ENCODE results near the gene C9orf72. TPM values are rescaled to one million over a fixed set of nuclear protein-coding genes. Genes with fewer than 3 reads are reported as not detected.
A peak's percentile ranks its signal among the peaks of the same experiment; 100 is the strongest.
"Not testable (repeated sequence)": the region's sequence is repeated elsewhere in the genome, so short reads cannot be mapped to it uniquely, and the experiment has no call there.

The C9orf72 gene, protein sequence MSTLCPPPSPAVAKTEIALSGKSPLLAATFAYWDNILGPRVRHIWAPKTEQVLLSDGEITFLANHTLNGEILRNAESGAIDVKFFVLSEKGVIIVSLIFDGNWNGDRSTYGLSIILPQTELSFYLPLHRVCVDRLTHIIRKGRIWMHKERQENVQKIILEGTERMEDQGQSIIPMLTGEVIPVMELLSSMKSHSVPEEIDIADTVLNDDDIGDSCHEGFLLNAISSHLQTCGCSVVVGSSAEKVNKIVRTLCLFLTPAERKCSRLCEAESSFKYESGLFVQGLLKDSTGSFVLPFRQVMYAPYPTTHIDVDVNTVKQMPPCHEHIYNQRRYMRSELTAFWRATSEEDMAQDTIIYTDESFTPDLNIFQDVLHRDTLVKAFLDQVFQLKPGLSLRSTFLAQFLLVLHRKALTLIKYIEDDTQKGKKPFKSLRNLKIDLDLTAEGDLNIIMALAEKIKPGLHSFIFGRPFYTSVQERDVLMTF
- 32.9 and 34.0 TPM in 2 replicates for total RNA-seq
- long read RNA-seq, transcript C9orf72-203 (11 exons, 3,200 nt): major isoform, 28 of 83 reads
- long read RNA-seq, partial matches to known transcripts: 40 of 83 reads
- long read RNA-seq, other reads (novel, unspliced or antisense): 12 of 83 reads

DNA sequence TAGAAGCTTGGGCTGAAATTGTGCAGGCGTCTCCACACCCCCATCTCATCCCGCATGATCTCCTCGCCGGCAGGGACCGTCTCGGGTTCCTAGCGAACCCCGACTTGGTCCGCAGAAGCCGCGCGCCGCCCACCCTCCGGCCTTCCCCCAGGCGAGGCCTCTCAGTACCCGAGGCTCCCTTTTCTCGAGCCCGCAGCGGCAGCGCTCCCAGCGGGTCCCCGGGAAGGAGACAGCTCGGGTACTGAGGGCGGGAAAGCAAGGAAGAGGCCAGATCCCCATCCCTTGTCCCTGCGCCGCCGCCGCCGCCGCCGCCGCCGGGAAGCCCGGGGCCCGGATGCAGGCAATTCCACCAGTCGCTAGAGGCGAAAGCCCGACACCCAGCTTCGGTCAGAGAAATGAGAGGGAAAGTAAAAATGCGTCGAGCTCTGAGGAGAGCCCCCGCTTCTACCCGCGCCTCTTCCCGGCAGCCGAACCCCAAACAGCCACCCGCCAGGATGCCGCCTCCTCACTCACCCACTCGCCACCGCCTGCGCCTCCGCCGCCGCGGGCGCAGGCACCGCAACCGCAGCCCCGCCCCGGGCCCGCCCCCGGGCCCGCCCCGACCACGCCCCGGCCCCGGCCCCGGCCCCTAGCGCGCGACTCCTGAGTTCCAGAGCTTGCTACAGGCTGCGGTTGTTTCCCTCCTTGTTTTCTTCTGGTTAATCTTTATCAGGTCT lies at the start of gene C9orf72:
C9orf72 (minus strand) TSS at position 564 of the 716 bp plus-strand sequence. CDS start 6,361 bp downstream, outside the sequence.
- peaks cover 5% of the 10 kb centered on the region for H3K36me3 Mint-ChIP-seq (ENCODE audit: low read depth)
- H3K4me1 Mint-ChIP-seq: peaks cover 41% of the 10 kb centered on the region
- H3K9me3 Mint-ChIP-seq: peaks cover under 1% of the 10 kb centered on the region
- TF ChIP-seq, protein P1, sequence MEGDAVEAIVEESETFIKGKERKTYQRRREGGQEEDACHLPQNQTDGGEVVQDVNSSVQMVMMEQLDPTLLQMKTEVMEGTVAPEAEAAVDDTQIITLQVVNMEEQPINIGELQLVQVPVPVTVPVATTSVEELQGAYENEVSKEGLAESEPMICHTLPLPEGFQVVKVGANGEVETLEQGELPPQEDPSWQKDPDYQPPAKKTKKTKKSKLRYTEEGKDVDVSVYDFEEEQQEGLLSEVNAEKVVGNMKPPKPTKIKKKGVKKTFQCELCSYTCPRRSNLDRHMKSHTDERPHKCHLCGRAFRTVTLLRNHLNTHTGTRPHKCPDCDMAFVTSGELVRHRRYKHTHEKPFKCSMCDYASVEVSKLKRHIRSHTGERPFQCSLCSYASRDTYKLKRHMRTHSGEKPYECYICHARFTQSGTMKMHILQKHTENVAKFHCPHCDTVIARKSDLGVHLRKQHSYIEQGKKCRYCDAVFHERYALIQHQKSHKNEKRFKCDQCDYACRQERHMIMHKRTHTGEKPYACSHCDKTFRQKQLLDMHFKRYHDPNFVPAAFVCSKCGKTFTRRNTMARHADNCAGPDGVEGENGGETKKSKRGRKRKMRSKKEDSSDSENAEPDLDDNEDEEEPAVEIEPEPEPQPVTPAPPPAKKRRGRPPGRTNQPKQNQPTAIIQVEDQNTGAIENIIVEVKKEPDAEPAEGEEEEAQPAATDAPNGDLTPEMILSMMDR (conservative IDR thresholded peaks at IDR 0.05): peak; percentile 14
- H3K27me3 Mint-ChIP-seq (ENCODE audit: low read depth): no peaks in the 10 kb centered on the region
- peak within 1 kb of the TSS; percentile 99 for H3K4me3 Mint-ChIP-seq
- DNase-seq (ENCODE audit: low read depth, low spot score): peak; percentile 66
- H3K27ac Mint-ChIP-seq (ENCODE audit: unreplicated experiment): peak within 1 kb of the TSS; percentile 100

DNA sequence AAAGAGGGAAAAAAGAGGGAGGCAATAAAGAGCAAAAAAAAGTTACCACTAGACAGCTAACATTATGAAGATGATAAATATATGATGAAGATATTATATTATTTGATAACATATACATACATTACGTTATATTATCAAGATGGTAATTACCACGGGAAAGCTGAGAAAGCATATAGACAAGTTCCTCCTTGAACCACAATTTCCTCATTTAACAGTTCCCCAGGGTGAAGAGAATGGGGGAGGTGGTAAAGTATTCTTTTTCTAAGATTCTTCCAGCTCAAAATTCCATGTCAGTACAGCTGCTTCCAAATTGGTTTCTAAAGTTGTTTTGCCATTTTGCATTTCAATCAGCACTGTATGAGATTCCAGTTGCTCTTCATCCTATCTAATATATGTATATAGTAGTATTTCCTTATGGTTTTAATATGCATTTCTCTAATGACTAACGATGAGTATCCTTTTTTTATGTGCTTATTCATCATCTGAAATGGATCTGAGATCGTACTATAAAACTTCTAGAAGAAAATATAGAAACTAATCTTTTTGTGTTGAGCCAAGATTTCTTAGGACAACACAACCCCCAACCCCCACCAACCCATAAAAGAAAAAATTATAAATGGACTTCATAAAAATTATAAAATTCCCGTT lies 49.5 kb upstream of the C9orf72 start:
- no peak for DNase-seq (ENCODE audit: low read depth, low spot score)
- TF ChIP-seq, protein P1 (conservative IDR thresholded peaks at IDR 0.05): no peak
- no peaks in the 10 kb centered on the region for H3K36me3 Mint-ChIP-seq (ENCODE audit: low read depth)
- H3K27ac Mint-ChIP-seq (ENCODE audit: unreplicated experiment): no peak overlapping the region
- H3K9me3 Mint-ChIP-seq: no peaks in the 10 kb centered on the region
- H3K4me3 Mint-ChIP-seq: no peak overlapping the region
- H3K27me3 Mint-ChIP-seq (ENCODE audit: low read depth): no peaks in the 10 kb centered on the region
- H3K4me1 Mint-ChIP-seq: peaks cover 25% of the 10 kb centered on the region

DNA sequence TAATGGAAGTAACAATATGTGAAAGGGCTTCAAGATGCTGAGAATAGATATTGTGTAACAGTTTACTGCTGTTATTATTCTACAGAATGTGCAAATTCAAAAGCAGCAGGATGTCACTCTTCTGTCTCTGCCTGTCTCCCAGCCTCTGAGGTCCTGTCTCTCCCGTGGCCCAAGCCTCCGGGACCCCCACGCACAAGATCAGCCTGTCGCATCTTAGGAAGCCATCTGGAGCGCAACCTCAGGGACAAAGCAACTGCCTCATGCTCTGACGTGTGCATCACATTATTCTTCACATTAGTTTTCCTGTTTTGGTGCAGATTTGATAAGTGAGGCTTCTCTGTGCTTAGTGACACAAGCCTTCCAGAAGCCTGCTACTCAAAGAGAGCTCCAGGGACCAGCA lies 46.5 kb upstream of the C9orf72 start:
- no peak overlapping the region for H3K4me3 Mint-ChIP-seq
- no peaks in the 10 kb centered on the region for H3K27me3 Mint-ChIP-seq (ENCODE audit: low read depth)
- peaks cover 5% of the 10 kb centered on the region for H3K4me1 Mint-ChIP-seq

DNA sequence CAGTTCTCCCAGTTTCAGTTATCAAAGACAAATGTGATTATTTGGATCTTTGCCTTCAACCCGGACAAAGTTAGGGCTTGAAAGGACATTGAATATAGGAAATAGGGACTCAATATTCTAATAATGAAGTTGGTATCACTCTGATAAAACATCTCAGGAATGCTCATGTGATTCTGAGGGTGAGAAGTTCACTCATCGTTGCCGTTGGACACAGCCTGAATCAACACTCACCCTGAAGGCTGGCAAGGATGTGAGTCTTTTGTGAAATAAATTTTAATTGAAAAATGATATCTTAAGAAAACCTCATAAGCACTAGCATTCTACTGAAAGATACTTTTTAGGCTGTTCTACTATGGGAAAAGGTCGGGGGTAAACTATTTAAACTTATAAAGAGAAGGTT lies 44.8 kb upstream of the C9orf72 start:
- TF ChIP-seq, protein P1 (conservative IDR thresholded peaks at IDR 0.05): no peak
- Mint-ChIP-seq H3K4me3 (no peak overlapping the region), H3K9me3 (no peaks in the 10 kb centered on the region)

More for the DNA sequence above, 46.5 kb upstream of the C9orf72 start:
- Mint-ChIP-seq H3K9me3 (no peaks in the 10 kb centered on the region), H3K27ac (ENCODE audit: unreplicated experiment) (no peak overlapping the region), H3K36me3 (ENCODE audit: low read depth) (no peaks in the 10 kb centered on the region)
- TF ChIP-seq, protein P1 (conservative IDR thresholded peaks at IDR 0.05): no peak
- no peak for DNase-seq (ENCODE audit: low read depth, low spot score)

DNA sequence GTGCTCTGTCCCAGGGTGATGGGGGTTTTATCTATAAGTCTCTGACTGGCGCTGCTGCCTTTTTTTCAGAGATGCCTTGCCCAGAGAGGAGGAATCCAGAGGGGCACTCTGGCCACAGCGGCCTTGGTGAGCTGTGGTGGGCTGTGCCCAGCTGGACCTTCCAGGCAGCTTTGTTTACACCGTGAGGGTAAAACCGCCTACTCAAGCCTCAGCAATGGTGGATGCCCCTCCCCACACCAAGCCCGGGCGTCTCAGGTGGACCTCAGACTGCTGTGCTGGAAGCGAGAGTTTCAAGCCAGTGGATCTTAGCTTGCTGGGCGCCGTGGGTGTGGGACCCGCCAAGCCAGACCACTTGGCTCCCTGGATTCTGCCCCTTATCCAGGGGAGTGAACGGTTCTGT lies 41.3 kb upstream of the C9orf72 start:
- H3K36me3 Mint-ChIP-seq (ENCODE audit: low read depth): peaks cover 6% of the 10 kb centered on the region
- H3K4me3 Mint-ChIP-seq: no peak overlapping the region
- no peaks in the 10 kb centered on the region for H3K9me3 Mint-ChIP-seq
- DNase-seq (ENCODE audit: low read depth, low spot score): no peak
- no peak overlapping the region for H3K27ac Mint-ChIP-seq (ENCODE audit: unreplicated experiment)
- H3K4me1 Mint-ChIP-seq: peaks cover under 1% of the 10 kb centered on the region
- TF ChIP-seq, protein P1 (conservative IDR thresholded peaks at IDR 0.05): no peak
- H3K27me3 Mint-ChIP-seq (ENCODE audit: low read depth): no peaks in the 10 kb centered on the region

More for the DNA sequence above, 44.8 kb upstream of the C9orf72 start:
- no peak for DNase-seq (ENCODE audit: low read depth, low spot score)
- Mint-ChIP-seq H3K36me3 (ENCODE audit: low read depth) (no peaks in the 10 kb centered on the region), H3K27me3 (ENCODE audit: low read depth) (no peaks in the 10 kb centered on the region), H3K27ac (ENCODE audit: unreplicated experiment) (no peak overlapping the region), H3K4me1 (peaks cover 5% of the 10 kb centered on the region)

DNA sequence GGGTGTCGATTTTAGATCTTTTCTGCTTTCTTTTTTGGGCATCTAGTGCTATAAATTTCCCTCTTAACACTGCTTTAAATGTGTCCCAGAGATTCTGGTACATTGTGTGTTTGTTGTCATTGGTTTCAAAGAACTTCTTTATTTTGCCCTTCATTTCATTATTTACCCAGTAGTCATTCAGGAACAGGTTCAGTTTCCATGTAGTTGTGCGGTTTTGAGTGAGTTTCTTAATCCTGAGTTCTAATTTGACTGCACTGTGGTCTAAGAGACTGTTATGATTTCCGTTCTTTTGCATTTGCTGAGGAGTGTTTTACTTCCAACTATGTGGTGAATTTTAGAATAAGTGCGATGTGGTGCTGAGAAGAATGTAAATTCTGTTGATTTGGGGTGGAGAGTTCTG lies 38.8 kb upstream of the C9orf72 start:
- H3K4me1 Mint-ChIP-seq; DNase-seq (ENCODE audit: low read depth, low spot score); H3K4me3 Mint-ChIP-seq; H3K9me3 Mint-ChIP-seq; H3K27me3 Mint-ChIP-seq (ENCODE audit: low read depth); H3K36me3 Mint-ChIP-seq (ENCODE audit: low read depth): not testable (repeated sequence)
- peak overlapping the region; percentile 2 for H3K27ac Mint-ChIP-seq (ENCODE audit: unreplicated experiment)

Data from neural crest cell (in vitro differentiated cells).